Stomach (tissue), 9 donors: ENCODE data around the gene MRPS23. TPM values are rescaled to one million over a fixed set of nuclear protein-coding genes. Genes with fewer than 3 reads are reported as not detected.
"Not testable (repeated sequence)": the region's sequence is repeated elsewhere in the genome, so short reads cannot be mapped to it uniquely, and the experiment has no call there.

Source experiments
- DNase-seq, 2 donors: peaks; one replicate each; pipeline versions ENCODE4 v3.0.0 to v3.0.0-alpha.2; 2013 to 2019
- H3K27ac ChIP-seq, 5 donors: fragments of 200-600 bp in 4 of 5; sonication (generic) in 4 of 5; one replicate each; pipeline ENCODE4 v1.5.1; 2013 to 2019; ENCODE audit warnings: mild to moderate bottlenecking in 1 of 5, moderate library complexity in 1 of 5
- H3K27me3 ChIP-seq, 3 donors: fragments of 200-600 bp; sonication (generic); one replicate each; pipeline ENCODE4 v1.5.1; 2017 to 2019; ENCODE audit warnings: mixed run types in 1 of 3
- H3K36me3 ChIP-seq, 4 donors: fragments of 200-600 bp; sonication (generic); 1 replicate in 3 of 4; 2 replicates in 1 of 4; pipeline ENCODE4 v1.5.1; 2016 to 2019
- H3K4me1 ChIP-seq, 4 donors: fragments of 200-600 bp; sonication (generic); one replicate each; pipeline ENCODE4 v1.5.1; 2016 to 2019
- H3K4me3 ChIP-seq, 4 donors: fragments of 200-600 bp; sonication (generic) in 3 of 4; one replicate each; pipeline ENCODE4 v1.5.1; 2016 to 2019; ENCODE audit warnings: mild to moderate bottlenecking in 1 of 4
- H3K9me3 ChIP-seq, 4 donors: fragments of 200-600 bp; sonication (generic); one replicate each; pipeline ENCODE4 v1.5.1; 2016 to 2019
- CTCF ChIP-seq, 7 experiments: fragments of 450-650 bp in 4 of 7; fragments of 200-600 bp in 3 of 7; sonication (generic) in 3 of 7; IDR thresholded peaks; one replicate each; pipeline ENCODE4 v1.5.1; 2016 to 2019; ENCODE audit warnings: antibody characterized with exemption in 7 of 7, control low read depth in 2 of 7, mild to moderate bottlenecking in 1 of 7
- EP300 ChIP-seq: sonication (generic); formaldehyde crosslinking; IDR thresholded peaks from one replicate; pipeline ENCODE4 v1.6.1; 2017; ENCODE audit warnings: antibody characterized with exemption
- POLR2A ChIP-seq, 4 donors: fragments of 450-650 bp; IDR thresholded peaks; one replicate each; pipeline ENCODE4 v1.6.1; 2016; ENCODE audit warnings: antibody characterized with exemption in 4 of 4, control low read depth in 2 of 4, mild to moderate bottlenecking in 1 of 4, moderate library complexity in 1 of 4
- POLR2AphosphoS5 ChIP-seq, 3 donors: sonication (generic); formaldehyde crosslinking; IDR thresholded peaks; one replicate each; pipeline ENCODE4 v1.6.1; 2016; ENCODE audit warnings: antibody characterized with exemption in 3 of 3
- WGBS, 5 donors: extraction: QIAGEN DNeasy Blood & Tissue Kit in 3 of 5; methylation state at CpG; one replicate each; pipeline versions ENCODE4 v1.1.5 to v1.1.7; 2013 to 2018; 5-methylcytosine and 5-hydroxymethylcytosine counted together
- intact Hi-C: fragments of 100-400 bp; cut with DNase I; formaldehyde crosslinking; loops from one replicate; pipeline ENCODE4 v1.15.1; 2023; ENCODE audit warnings: low total_unique reads
- polyA plus RNA-seq, 3 donors: library from polyadenylated mRNA; stranded (reverse); fragments of 200-250 nt; gene quantifications; one replicate each; pipeline ENCODE4 v1.2.3, GENCODE V29; 2013
- total RNA-seq, 5 donors: library from RNA; depleted of rRNA; stranded (reverse); fragments of >200 nt; gene quantifications; one replicate each; pipeline versions ENCODE4 v1.1.0 to v1.2.3, GENCODE V29; 2014 to 2016
- donor health status: healthy with polysubstance abuse.
- donor health status: Bipolar disorder and iron deficiency.
- donor health status: healthy.

MRPS23 gene
- total and polyA plus RNA-seq, 8 donors: 12.6 to 43.3 (median 25.1) TPM; not detected in 1

- no peak for DNase-seq
- Histone ChIP-seq H3K27me3 (no peaks in the 10 kb centered on the region), H3K9me3 (no peaks in the 10 kb centered on the region), H3K27ac (peak overlapping the region; percentile 72 to 97 (median 95)), H3K4me1 (peaks cover 49 to 77% (median 57%) of the 10 kb centered on the region in 4 donors), H3K4me3 (peak overlapping the region; percentile 75 to 94 (median 89)), H3K36me3 (peaks cover 0 to 36% (median 32%) of the 10 kb centered on the region in 4 donors)
- 13 to 17% (median 14%) methylated on average over 26 to 27 of the region's 27 CpGs for WGBS, 5 donors
- TF ChIP-seq CTCF (IDR thresholded peaks at IDR 0.05) (no peak), EP300 (no peak), POLR2A (IDR thresholded peaks at IDR 0.05) (no peak), POLR2AphosphoS5 (IDR thresholded peaks at IDR 0.05) (no peak)
- intact Hi-C loops: no loop called here
Measured at GRCh38 chr17:57849163-57849873, 526 bp downstream of the MRPS23 start.

DNA sequence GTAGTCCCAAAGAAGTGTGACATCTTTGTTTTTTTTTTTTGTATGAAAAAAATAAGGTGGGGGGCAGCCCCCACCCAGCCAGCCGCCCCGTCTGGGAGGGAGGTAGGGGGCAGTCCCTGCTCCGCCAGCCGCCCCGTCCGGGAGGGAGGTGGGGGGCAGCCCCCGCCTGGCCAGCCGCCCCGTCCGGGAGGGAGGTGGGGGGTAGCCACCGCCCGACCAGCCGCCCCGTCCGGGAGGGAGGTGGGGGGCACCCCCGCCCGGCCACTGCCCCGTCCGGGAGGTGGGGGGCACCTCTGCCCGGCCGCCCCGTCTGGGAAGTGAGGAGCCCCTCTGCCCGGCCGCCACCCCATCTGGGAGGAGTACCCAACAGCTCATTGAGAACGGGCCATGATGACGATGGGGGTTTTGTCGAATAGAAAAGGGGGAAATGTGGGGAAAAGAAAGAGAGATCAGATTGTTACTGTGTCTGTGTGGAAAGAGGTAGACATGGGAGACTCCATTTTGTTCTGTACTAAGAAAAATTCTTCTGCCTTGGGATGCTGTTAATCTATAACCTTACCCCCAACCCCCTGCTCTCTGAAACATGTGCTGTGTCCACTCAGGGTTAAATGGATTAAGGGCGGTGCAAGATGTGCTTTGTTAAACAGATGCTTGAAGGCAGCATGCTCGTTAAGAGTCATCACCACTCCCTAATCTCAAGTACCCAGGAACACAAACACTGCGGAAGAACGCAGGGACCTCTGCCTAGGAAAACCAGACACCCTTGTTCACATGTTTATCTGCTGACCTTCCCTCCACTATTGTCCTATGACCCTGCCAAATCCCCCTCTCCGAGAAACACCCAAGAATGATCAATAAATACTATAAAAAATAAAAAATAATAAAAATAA is 3.5 kb downstream of the MRPS23 start:
- WGBS, 5 donors: 82 to 91% (median 83%) methylated on average over 19 to 31 of the region's 32 CpGs
- H3K4me3 ChIP-seq, H3K9me3 ChIP-seq, H3K27ac ChIP-seq, DNase-seq, intact Hi-C loops, H3K27me3 ChIP-seq: not testable (repeated sequence)
- peaks cover 0 to 45% (median 39%) of the 10 kb centered on the region in 4 donors for H3K36me3 ChIP-seq
- peaks cover 22 to 61% (median 38%) of the 10 kb centered on the region in 4 donors for H3K4me1 ChIP-seq

DNA sequence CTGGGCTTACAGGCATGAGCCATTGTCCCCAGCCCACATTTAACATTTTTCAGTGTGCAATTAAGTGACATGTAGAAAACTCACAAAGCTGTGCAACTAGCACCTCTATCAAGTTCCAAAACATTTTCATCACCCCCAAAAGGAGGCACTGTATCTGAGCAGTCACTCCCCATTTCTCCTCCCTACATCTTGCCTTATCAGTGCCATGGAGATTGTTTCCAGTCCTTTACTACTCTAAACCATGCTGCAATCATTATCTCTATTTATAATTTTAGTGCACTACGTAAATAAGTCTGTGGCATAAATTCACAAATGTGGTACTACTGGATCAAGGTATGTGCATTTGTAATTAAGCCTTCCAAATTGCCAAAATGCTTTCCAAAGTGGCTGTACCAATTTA is 7.6 kb downstream of the MRPS23 start:
- H3K27ac ChIP-seq: peak overlapping the region in 1 of 5 donors; percentile 7
- WGBS, 5 donors: 21 to 62% (median 39%) methylated on average over 1 of the region's 1 CpG

DNA sequence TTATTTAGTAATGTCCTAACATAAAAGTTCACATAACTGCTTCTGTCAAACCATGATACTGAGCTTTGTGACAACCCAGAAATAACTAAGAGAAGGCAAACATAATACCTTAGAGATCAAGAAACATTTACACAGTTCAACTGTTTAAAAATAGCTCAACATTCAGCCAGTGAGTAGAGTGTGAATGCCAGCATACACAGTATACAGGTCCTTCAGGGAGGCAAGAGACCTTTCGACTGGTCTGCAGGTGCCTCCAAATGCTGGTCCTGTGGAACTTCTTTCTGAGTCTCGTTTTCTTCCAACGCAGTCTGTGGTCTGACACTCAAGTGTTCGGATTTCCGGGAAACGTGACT is 10.3 kb downstream of the MRPS23 start:
- Histone ChIP-seq H3K4me1 (peaks cover 0 to 63% (median 36%) of the 10 kb centered on the region in 4 donors), H3K27ac (peak overlapping the region in 4 of 5 donors; percentile 59 to 74 (median 69)), H3K36me3 (peaks cover 17 to 56% (median 43%) of the 10 kb centered on the region in 4 donors), H3K9me3 (no peaks in the 10 kb centered on the region), H3K27me3 (no peaks in the 10 kb centered on the region), H3K4me3 (no peak overlapping the region)
- TF ChIP-seq POLR2AphosphoS5 (IDR thresholded peaks at IDR 0.05) (peak in 1 of 3 donors; percentile 48), EP300 (no peak)
- intact Hi-C loops: no loop called here
- 27 to 59% (median 47%) methylated on average over 6 of the region's 6 CpGs for WGBS, 5 donors
- DNase-seq: peak in 1 of 2 donors; percentile 42

More for the DNA sequence above, 7.6 kb downstream of the MRPS23 start:
- H3K27me3 ChIP-seq: no peaks in the 10 kb centered on the region
- intact Hi-C loops: no loop called here
- H3K4me1 ChIP-seq: peaks cover 0 to 56% (median 37%) of the 10 kb centered on the region in 4 donors
- H3K36me3 ChIP-seq: peaks cover 14 to 68% (median 63%) of the 10 kb centered on the region in 4 donors
- no peak for DNase-seq
- H3K4me3 ChIP-seq: no peak overlapping the region
- TF ChIP-seq CTCF (IDR thresholded peaks at IDR 0.05) (no peak), POLR2A (IDR thresholded peaks at IDR 0.05) (no peak), POLR2AphosphoS5 (IDR thresholded peaks at IDR 0.05) (no peak), EP300 (no peak)
- H3K9me3 ChIP-seq: no peaks in the 10 kb centered on the region

GRCh38 chr17:57838857-57839570 is 10.8 kb downstream of the MRPS23 start:
- Histone ChIP-seq H3K4me3 (no peak overlapping the region), H3K36me3 (peaks cover 17 to 53% (median 42%) of the 10 kb centered on the region in 4 donors), H3K27me3 (no peaks in the 10 kb centered on the region), H3K9me3 (no peaks in the 10 kb centered on the region), H3K27ac (peak overlapping the region; percentile 9 to 74 (median 61)), H3K4me1 (peaks cover 0 to 69% (median 41%) of the 10 kb centered on the region in 4 donors)
- intact Hi-C loops: no loop called here
- TF ChIP-seq POLR2AphosphoS5 (IDR thresholded peaks at IDR 0.05): no peak
- TF ChIP-seq CTCF (IDR thresholded peaks at IDR 0.05): no peak
- WGBS, 5 donors: 32 to 58% (median 37%) methylated on average over 6 of the region's 6 CpGs
- no peak for DNase-seq
